GM10248 (cell line): ENCODE results near the gene GDPD1.

ENCODE experiments used
- CTCF ChIA-PET: fragments of 300-600 bp; sonication (Branson Sonifier 250); formaldehyde crosslinking; extraction: SDS; loops from one replicate; lab custom pipeline; 2021; ENCODE audit warnings: antibody characterized with exemption; lab: Yijun Ruan, JAX
- POLR2A ChIA-PET: fragments of 350-650 bp; sonication (Branson Sonifier 250); formaldehyde crosslinking; extraction: SDS; loops from one replicate; lab custom pipeline; 2020; ENCODE audit warnings: antibody characterized with exemption; lab: Yijun Ruan, JAX
- DNase-seq: peaks from one replicate; pipeline ENCODE4 v3.0.0; 2012; ENCODE audit errors: extremely low spot score
- TF ChIP-seq, protein P1 (sequence below): IDR thresholded peaks from 2 replicates; pipeline ENCODE4 v1.5.1; 2012; ENCODE audit warnings: mild to moderate bottlenecking, low read depth; ENCODE audit errors: extremely low read depth, missing control alignments, control extremely low read depth

Gene GDPD1

DNA sequence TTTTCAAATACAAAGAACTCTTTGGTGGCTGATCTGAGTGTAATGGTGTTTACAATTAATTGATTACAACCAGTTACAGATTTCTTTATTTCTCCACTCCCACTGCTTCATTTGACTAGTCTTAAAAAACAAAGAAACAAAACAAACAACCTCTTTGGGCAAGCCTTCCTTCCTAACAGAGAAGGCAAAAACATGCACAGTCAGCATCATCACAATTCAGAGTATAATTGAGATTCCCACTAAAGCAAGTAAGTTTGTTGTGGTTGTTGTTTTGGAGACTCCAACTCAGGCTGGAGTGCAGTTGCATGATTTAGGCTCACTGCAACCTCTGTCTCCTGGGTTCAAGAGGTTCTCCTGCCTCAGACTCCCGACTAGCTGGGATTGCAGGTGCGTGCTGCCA, 40.4 kb downstream of the GDPD1 start:
- ChIA-PET CTCF (no interaction called here), POLR2A (interaction anchor here (0.6 kb wide), 1 partner anchor 21 kb away, joined by 4 read pairs; no protein-coding TSS in a partner anchor)
- DNase-seq, result no peak
- TF ChIP-seq, protein P1, sequence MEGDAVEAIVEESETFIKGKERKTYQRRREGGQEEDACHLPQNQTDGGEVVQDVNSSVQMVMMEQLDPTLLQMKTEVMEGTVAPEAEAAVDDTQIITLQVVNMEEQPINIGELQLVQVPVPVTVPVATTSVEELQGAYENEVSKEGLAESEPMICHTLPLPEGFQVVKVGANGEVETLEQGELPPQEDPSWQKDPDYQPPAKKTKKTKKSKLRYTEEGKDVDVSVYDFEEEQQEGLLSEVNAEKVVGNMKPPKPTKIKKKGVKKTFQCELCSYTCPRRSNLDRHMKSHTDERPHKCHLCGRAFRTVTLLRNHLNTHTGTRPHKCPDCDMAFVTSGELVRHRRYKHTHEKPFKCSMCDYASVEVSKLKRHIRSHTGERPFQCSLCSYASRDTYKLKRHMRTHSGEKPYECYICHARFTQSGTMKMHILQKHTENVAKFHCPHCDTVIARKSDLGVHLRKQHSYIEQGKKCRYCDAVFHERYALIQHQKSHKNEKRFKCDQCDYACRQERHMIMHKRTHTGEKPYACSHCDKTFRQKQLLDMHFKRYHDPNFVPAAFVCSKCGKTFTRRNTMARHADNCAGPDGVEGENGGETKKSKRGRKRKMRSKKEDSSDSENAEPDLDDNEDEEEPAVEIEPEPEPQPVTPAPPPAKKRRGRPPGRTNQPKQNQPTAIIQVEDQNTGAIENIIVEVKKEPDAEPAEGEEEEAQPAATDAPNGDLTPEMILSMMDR, result no peak

DNA sequence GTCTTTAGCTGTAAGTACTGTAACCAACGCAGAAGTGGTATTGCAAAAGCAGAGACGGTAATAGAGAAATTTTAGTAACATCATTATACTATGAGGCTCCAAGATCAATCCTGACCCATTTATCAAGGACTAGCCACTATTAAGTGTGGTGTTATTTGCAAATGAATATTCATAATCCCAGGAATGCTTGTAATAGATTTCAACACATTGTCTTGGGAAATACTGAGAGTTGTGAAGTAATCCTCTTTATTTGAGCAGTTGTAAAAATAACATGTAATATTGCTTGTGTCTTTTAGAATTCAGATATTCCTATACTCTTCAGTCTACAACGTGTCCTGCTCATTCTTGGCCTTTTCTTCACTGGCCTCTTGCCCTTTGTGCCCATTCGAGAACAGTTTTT, 46.4 kb downstream of the GDPD1 start:
- DNase-seq, result no peak
- ChIA-PET CTCF (interaction anchor here (1.6 kb wide), 2 partner anchors 13 to 63 kb away, joined by 4 read pairs; no protein-coding TSS in a partner anchor), POLR2A (no interaction called here)
- TF ChIP-seq, protein P1, result no peak

DNA sequence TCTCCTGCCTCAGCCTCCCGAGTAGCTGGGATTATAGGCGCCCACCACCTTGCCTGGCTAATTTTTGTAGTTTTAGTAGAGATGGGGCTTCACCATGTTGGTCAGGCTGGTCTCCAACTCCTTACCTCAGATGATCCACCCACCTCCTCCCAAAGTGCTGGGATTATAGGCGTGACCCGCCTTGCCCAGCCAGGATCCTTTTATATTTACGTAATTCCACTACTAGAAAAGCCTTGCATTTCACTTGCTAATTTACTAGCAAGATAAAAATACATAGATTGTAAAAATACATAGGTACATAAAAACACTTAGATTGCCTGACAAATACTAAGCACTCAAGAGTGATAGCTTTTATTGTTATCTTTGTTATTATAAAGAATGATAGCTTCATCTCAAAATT, 47.5 kb downstream of the GDPD1 start:
- POLR2A ChIA-PET, result no interaction called here
- no peak for DNase-seq
- TF ChIP-seq, protein P1, result no peak
- CTCF ChIA-PET, result interaction anchor here (1.1 kb wide), 1 partner anchor 163 kb away, joined by 3 read pairs; no protein-coding TSS in a partner anchor

DNA sequence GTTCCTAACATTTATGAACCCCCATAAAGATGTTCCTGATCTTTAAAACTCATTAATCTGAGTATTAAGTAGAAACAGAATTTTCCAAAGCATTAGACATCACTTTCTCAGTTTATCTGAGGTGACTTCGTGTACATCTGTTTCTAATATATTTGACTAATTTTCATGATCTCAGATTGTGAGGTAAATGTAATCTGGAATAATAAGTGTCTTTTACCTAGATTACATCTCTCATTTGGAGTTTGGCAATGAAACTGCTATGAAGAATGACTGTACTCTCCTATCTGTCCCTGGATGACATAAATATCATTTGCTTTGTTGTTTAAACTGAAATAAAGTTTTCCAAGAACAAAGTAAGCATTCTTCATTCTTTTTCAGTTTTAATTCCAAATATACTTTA, 55.3 kb downstream of the GDPD1 start:
- ChIA-PET CTCF (no interaction called here), POLR2A (no interaction called here)
- no peak for DNase-seq
- TF ChIP-seq, protein P1, result no peak

DNA sequence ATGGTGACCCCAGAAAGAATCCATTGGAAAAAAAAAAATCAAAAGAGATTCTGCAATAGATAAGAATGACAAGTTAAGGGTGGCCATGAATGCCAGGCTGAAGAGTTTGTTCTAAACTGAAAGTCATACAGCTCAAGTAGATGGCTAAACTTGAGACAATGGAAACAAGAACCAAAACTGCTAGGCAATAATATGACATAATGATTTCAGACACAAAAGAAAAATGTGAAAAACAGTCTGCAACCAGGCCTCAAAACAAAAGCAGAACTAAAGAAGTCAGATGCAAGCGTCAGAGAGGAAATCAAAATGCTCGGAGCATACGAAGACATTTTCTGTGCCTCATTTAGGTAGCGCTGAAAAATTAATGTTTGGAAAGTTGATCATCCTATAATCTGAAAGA, 56.7 kb downstream of the GDPD1 start:
- peak; percentile 74 for DNase-seq
- TF ChIP-seq, protein P1, result no peak
- CTCF ChIA-PET, result interaction anchor here (1.2 to 1.3 kb wide), 2 partner anchors 34 to 57 kb away, joined by 3 to 4 read pairs; partner anchors contain the start of gene GDPD1
- POLR2A ChIA-PET, result no interaction called here

DNA sequence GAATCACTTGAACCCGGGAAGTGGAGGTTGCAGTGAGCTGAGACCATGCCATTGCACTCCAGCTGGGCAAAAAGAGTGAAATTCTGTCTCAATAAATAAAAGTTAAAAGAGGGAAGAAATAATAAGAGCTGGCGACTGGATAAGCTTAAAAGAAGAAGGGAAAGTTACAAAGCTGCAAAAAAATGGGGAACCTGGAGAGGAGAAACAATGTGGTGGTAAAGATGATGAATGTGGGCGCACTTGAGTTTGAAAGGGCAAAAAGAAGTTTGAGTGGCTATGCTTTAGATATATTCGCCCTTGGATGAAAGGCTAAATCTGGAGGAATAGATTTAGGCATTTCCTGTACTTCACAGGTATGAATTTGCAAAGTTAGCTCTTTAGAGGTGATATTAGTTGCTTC, 58.1 kb downstream of the GDPD1 start:
- ChIA-PET POLR2A (no interaction called here), CTCF (interaction anchor here (1.1 to 1.6 kb wide), 3 partner anchors 32 to 147 kb away, joined by 3 to 5 read pairs (median 4); no protein-coding TSS in a partner anchor)
- TF ChIP-seq, protein P1, result no peak
- DNase-seq, result no peak
